WI38 (cell line): ENCODE results near the gene ASTN1.
A peak's percentile ranks its signal among the peaks of the same experiment; 100 is the strongest.

Experiments
- H3K4me3 ChIP-seq: 2 replicates; pipeline ENCODE4 v1.5.1; 2011; ENCODE audit warnings: low read depth, mild to moderate bottlenecking, control low read depth, low read length
- CTCF ChIP-seq: IDR thresholded peaks from 2 replicates; pipeline ENCODE4 v1.5.1; 2012; ENCODE audit warnings: low read depth, mild to moderate bottlenecking, control low read depth, low read length

ASTN1 gene

GRCh38 chr1:177163844-177164379, 600 bp downstream of the ASTN1 start:
- TF ChIP-seq CTCF = no peak
- H3K4me3 ChIP-seq = peak overlapping the region; percentile 48

GRCh38 chr1:177162243-177162642, 2.3 kb downstream of the ASTN1 start:
- H3K4me3 ChIP-seq = no peak overlapping the region
- no peak for TF ChIP-seq CTCF

GRCh38 chr1:177146499-177146898, 18.0 kb downstream of the ASTN1 start:
- TF ChIP-seq CTCF = no peak
- H3K4me3 ChIP-seq = no peak overlapping the region

- TF ChIP-seq CTCF = no peak
Observed at GRCh38 chr1:177145106-177146070, 19.1 kb downstream of the ASTN1 start.

GRCh38 chr1:177142791-177143271, 21.7 kb downstream of the ASTN1 start:
- H3K4me3 ChIP-seq = no peak overlapping the region
- TF ChIP-seq CTCF = no peak

More at GRCh38 chr1:177145106-177146070, 19.1 kb downstream of the ASTN1 start:
- no peak overlapping the region for H3K4me3 ChIP-seq

GRCh38 chr1:177142010-177142409, 22.5 kb downstream of the ASTN1 start:
- H3K4me3 ChIP-seq = no peak overlapping the region
- TF ChIP-seq CTCF = no peak

GRCh38 chr1:177138347-177138746, 26.2 kb downstream of the ASTN1 start:
- no peak for TF ChIP-seq CTCF

More at GRCh38 chr1:177138347-177138746, 26.2 kb downstream of the ASTN1 start:
- H3K4me3 ChIP-seq = no peak overlapping the region
